ENCODE data around the gene AP4B1.

DNA sequence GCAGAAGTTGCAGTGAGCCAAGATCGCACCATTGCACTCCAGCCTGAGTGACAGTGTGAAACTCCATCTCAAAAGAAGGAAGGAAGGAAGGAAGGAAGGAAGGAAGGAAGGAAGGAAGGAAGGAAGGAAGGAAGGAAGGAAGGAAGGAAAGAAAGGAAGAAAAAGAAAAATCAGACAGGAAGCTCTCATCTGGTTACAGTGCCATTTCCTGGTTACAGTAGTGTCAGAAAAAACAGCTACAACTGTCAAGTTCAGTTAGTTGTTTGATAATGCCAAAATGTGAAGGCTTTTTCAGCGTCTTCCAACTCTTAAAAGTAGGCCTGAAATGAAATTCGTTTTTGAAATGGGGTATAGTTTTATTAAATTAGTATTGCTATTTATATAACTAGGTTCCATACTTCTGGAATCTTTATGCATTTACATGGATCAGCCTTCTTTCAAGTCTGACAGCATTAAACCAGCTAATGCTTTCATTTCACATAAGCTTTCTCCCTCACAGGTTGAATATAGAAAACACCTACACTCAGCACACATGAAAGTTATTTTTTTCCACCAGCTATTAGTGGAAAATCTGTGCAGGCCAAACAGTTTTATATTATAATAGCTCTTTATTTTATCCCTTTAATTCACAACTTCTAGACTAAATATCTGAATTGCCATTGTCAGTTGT is 54.3 kb downstream of the AP4B1 start:
- TF ChIP-seq, protein P1, sequence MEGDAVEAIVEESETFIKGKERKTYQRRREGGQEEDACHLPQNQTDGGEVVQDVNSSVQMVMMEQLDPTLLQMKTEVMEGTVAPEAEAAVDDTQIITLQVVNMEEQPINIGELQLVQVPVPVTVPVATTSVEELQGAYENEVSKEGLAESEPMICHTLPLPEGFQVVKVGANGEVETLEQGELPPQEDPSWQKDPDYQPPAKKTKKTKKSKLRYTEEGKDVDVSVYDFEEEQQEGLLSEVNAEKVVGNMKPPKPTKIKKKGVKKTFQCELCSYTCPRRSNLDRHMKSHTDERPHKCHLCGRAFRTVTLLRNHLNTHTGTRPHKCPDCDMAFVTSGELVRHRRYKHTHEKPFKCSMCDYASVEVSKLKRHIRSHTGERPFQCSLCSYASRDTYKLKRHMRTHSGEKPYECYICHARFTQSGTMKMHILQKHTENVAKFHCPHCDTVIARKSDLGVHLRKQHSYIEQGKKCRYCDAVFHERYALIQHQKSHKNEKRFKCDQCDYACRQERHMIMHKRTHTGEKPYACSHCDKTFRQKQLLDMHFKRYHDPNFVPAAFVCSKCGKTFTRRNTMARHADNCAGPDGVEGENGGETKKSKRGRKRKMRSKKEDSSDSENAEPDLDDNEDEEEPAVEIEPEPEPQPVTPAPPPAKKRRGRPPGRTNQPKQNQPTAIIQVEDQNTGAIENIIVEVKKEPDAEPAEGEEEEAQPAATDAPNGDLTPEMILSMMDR (IDR thresholded peaks at IDR 0.05): no peak
- no peak for TF ChIP-seq POLR2A (IDR thresholded peaks at IDR 0.05)
- no peak for TF ChIP-seq POLR2AphosphoS5 (IDR thresholded peaks at IDR 0.05)
